ENCODE data around the gene ENAH.

DNA sequence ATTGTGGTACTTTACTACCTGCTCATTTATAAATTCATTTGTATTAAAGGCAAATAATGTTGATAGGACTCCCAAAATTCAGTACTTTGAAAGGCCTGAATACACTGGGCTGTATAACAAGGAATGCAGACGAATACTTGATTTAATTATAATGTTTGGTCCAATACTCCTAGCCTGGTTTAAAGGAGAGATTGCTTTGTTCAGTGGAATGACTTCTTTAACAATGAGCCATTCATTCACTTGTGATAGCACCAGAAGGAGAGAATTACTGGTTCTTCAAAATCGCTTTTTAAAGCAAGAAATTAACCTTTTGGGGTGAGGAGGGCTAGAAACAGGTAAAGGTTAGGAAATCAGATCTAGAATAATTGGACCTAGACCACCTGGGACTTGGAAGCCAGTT lies 28.3 kb upstream of the ENAH start:
- TF ChIP-seq CTCF (conservative IDR thresholded peaks at IDR 0.05 in 1 of 2, IDR thresholded peaks at IDR 0.05 in 1 of 2; ENCODE audit: extremely low read depth in 1 of 2, insufficient read depth in 1 of 2, low read depth in 1 of 2, low read length in 2 of 2), result no peak
- TF ChIP-seq EZH2 (IDR thresholded peaks at IDR 0.05; ENCODE audit: borderline replicate concordance, low read length), result no peak

Measured in mammary epithelial cell (primary cell).